GM23248 (cell line): ENCODE data around the gene CRB1. TPM values are rescaled to one million over a fixed set of nuclear protein-coding genes. Genes with fewer than 3 reads are reported as not detected.

Source experiments
- DNase-seq: peaks from one replicate; pipeline ENCODE4 v3.0.0-alpha.2; 2015
- H2AFZ ChIP-seq: fragments of 200-600 bp; sonication (generic); 2 replicates; pipeline ENCODE4 v1.6.1; 2016; ENCODE audit warnings: antibody characterized with exemption
- H3F3A ChIP-seq: fragments of 200-600 bp; sonication (generic); 2 replicates; pipeline ENCODE4 v1.6.1; 2016; ENCODE audit warnings: mild to moderate bottlenecking, antibody characterized with exemption, mixed run types; ENCODE audit not compliant: insufficient read depth
- H3K27ac ChIP-seq: fragments of 200-600 bp; sonication (generic); 2 replicates; pipeline ENCODE4 v1.5.1; 2016; ENCODE audit warnings: mild to moderate bottlenecking
- H3K27me3 ChIP-seq: fragments of 200-600 bp; sonication (generic); replicated peaks from 2 replicates; pipeline ENCODE4 v1.6.1; 2016; ENCODE audit warnings: mild to moderate bottlenecking; ENCODE audit not compliant: insufficient read depth
- H3K36me3 ChIP-seq: fragments of 200-600 bp; sonication (generic); 2 replicates; pipeline ENCODE4 v1.6.1; 2016; ENCODE audit warnings: low read depth, mild to moderate bottlenecking
- H3K4me1 ChIP-seq: fragments of 200-600 bp; sonication (generic); 2 replicates; pipeline ENCODE4 v1.6.1; 2016; ENCODE audit warnings: mild to moderate bottlenecking; ENCODE audit not compliant: insufficient read depth
- H3K4me2 ChIP-seq: fragments of 200-600 bp; sonication (generic); one replicate; pipeline ENCODE4 v1.6.1; 2016; ENCODE audit warnings: mild to moderate bottlenecking; ENCODE audit not compliant: unreplicated experiment
- H3K4me3 ChIP-seq: fragments of 200-600 bp; sonication (generic); 2 replicates; pipeline ENCODE4 v1.5.1; 2016; ENCODE audit warnings: mild to moderate bottlenecking
- H3K79me2 ChIP-seq: fragments of 200-600 bp; sonication (generic); 2 replicates; pipeline ENCODE4 v1.6.1; 2016; ENCODE audit warnings: mild to moderate bottlenecking; ENCODE audit not compliant: insufficient read depth
- H3K9ac ChIP-seq: fragments of 200-600 bp; sonication (generic); 2 replicates; pipeline ENCODE4 v1.6.1; 2016; ENCODE audit warnings: mild to moderate bottlenecking
- H3K9me2 ChIP-seq: fragments of 200-600 bp; sonication (generic); 2 replicates; pipeline ENCODE4 v1.6.1; 2016; ENCODE audit warnings: mixed run types, mild to moderate bottlenecking, moderate library complexity; ENCODE audit not compliant: insufficient read depth
- H3K9me3 ChIP-seq: fragments of 200-600 bp; sonication (generic); one replicate; pipeline ENCODE4 v1.6.1; 2017; ENCODE audit warnings: low read depth
- H4K20me1 ChIP-seq: fragments of 200-600 bp; sonication (generic); 2 replicates; pipeline ENCODE4 v1.6.0; 2016; ENCODE audit not compliant: insufficient read depth
- EZH2 ChIP-seq: fragments of 200-600 bp; sonication (generic); IDR thresholded peaks from 2 replicates; pipeline ENCODE4 v1.6.1; 2018; ENCODE audit warnings: antibody characterized with exemption, mild to moderate bottlenecking; ENCODE audit not compliant: insufficient read depth, poor library complexity, severe bottlenecking
- EZH2phosphoT487 ChIP-seq: fragments of 200-600 bp; sonication (generic); IDR thresholded peaks from 2 replicates; pipeline ENCODE4 v1.6.1; 2018; ENCODE audit warnings: antibody characterized with exemption, moderate library complexity, mild to moderate bottlenecking, low read depth; ENCODE audit not compliant: insufficient read depth
- WGBS, 2 experiments: methylation state at CpG; one replicate each; pipeline ENCODE4 v1.1.6; 2015 to 2017; ENCODE audit warnings: low lambda C conversion rate in 2 of 2, low coverage in 1 of 2; ENCODE audit errors: missing lambda C conversion rate in 2 of 2; 5-methylcytosine and 5-hydroxymethylcytosine counted together
- in situ Hi-C: fragments of 300-500 bp; cut with MboI; formaldehyde crosslinking; loops from 2 replicates; pipeline ENCODE4 v1.15.0; 2020
- polyA plus RNA-seq: library from polyadenylated mRNA; unstranded; fragments of >200 nt; fragmentation: Nextera tagmentation; extraction: Ambion mirVana; gene quantifications from 2 replicates; pipeline ENCODE4 v1.2.1, GENCODE V29; 2016
- total RNA-seq: library from RNA; depleted of rRNA; stranded (reverse); fragments of >200 nt; shearing (Covaris generic); gene quantifications from 2 replicates; pipeline ENCODE4 v1.2.3, GENCODE V29; 2014

Gene CRB1
- total and polyA plus RNA-seq, 2 experiments from 2014 or later: 0.11 TPM; not detected in 1

DNA sequence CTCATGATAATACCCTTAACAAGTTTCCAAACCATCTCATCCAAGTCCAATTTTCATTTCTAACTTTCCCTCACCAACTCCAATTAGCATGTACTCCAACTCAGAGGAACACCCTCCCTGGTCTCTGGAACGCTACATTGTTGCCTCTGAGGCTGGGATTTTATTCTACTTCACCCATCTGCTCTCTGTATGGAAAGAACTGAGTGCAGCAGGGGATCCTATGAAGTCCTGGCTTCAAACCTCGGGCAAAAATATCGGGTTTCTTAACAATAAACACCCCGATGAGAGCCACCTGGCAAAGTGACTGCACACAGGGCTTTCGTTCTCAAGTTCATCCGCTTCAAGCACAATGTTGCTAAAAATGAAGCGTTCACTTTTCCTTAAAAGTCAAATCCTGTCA is 99.6 kb downstream of the CRB1 start:
- Histone ChIP-seq H3K9me3 (no peaks in the 10 kb centered on the region), H3K27ac (no peak overlapping the region), H2AFZ (no peak overlapping the region), H3K4me3 (no peak overlapping the region), H3K9me2 (no peaks in the 10 kb centered on the region), H3K4me1 (no peaks in the 10 kb centered on the region), H3F3A (no peaks in the 10 kb centered on the region), H3K36me3 (no peaks in the 10 kb centered on the region), H3K79me2 (no peaks in the 10 kb centered on the region), H3K9ac (no peak overlapping the region), H3K4me2 (no peak overlapping the region), H4K20me1 (no peaks in the 10 kb centered on the region), H3K27me3 (no peaks in the 10 kb centered on the region)
- in situ Hi-C loops: no loop called here
- whole genome bisulfite sequencing, 2 experiments: 81 to 85% methylated on average over 7 of the region's 7 CpGs
- TF ChIP-seq EZH2 (no peak), EZH2phosphoT487 (no peak)
- DNase-seq: no peak

- WGBS, 2 experiments: 45 to 53% methylated on average over 1 of the region's 1 CpG
- Histone ChIP-seq H3K27me3 (no peaks in the 10 kb centered on the region), H3K9ac (no peak overlapping the region), H3F3A (no peaks in the 10 kb centered on the region), H3K27ac (no peak overlapping the region), H3K4me2 (no peak overlapping the region), H3K36me3 (no peaks in the 10 kb centered on the region), H3K9me3 (no peaks in the 10 kb centered on the region), H3K4me1 (no peaks in the 10 kb centered on the region), H4K20me1 (no peaks in the 10 kb centered on the region), H2AFZ (no peak overlapping the region), H3K9me2 (no peaks in the 10 kb centered on the region), H3K79me2 (no peaks in the 10 kb centered on the region), H3K4me3 (no peak overlapping the region)
- TF ChIP-seq EZH2phosphoT487 (no peak), EZH2 (no peak)
- no peak for DNase-seq
- in situ Hi-C loops: no loop called here
Observed at GRCh38 chr1:197374428-197374827, 106.4 kb downstream of the CRB1 start.

- no peaks in the 10 kb centered on the region for H3K9me3 ChIP-seq
- no peak overlapping the region for H3K4me2 ChIP-seq
- H4K20me1 ChIP-seq: no peaks in the 10 kb centered on the region
- 5 to 7% methylated on average over 6 of the region's 6 CpGs for whole genome bisulfite sequencing, 2 experiments
- TF ChIP-seq EZH2phosphoT487: no peak
- TF ChIP-seq EZH2: no peak
- no peaks in the 10 kb centered on the region for H3K4me1 ChIP-seq
- no peak for DNase-seq
- H3K9ac ChIP-seq: no peak overlapping the region
- in situ Hi-C loops: no loop called here
- no peak overlapping the region for H2AFZ ChIP-seq
- no peak overlapping the region for H3K4me3 ChIP-seq
- no peaks in the 10 kb centered on the region for H3K27me3 ChIP-seq
- no peaks in the 10 kb centered on the region for H3K79me2 ChIP-seq
- no peaks in the 10 kb centered on the region for H3K9me2 ChIP-seq
- H3K27ac ChIP-seq: no peak overlapping the region
- no peaks in the 10 kb centered on the region for H3K36me3 ChIP-seq
- H3F3A ChIP-seq: no peaks in the 10 kb centered on the region
Observed at GRCh38 chr1:197384471-197384870, 116.4 kb downstream of the CRB1 start.

DNA sequence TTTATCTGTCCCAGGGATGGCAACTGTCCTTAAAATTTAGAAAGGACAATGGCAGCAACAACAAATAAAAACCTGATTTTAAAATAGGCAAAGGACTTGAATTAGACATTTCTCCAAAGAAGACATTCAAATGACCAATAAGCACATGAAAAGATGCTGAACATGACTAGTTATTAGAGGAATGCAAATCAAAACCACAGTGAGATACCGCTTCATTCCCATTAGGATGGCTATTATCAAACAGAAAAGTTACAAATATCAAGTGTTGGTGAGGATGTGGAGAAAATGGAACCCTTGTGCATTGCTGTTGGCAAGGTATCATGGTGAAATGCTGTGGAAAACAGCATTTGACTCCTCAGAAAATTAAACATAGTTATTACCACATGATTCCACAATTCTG is 120.7 kb downstream of the CRB1 start:
- H3K4me1 ChIP-seq: peaks cover 5% of the 10 kb centered on the region; the same call in 1 of the 2 replicates
- TF ChIP-seq EZH2 (no peak), EZH2phosphoT487 (no peak)
- H3K36me3 ChIP-seq: no peaks in the 10 kb centered on the region
- H3K79me2 ChIP-seq: no peaks in the 10 kb centered on the region
- no peak overlapping the region for H3K27ac ChIP-seq
- H3K27me3 ChIP-seq: no peaks in the 10 kb centered on the region
- H3K9me3 ChIP-seq: no peaks in the 10 kb centered on the region
- DNase-seq: no peak
- no peak overlapping the region for H3K4me3 ChIP-seq
- H3F3A ChIP-seq: no peaks in the 10 kb centered on the region
- H2AFZ ChIP-seq: no peak overlapping the region
- WGBS, 2 experiments: 88 to 95% methylated on average over 1 of the region's 1 CpG
- no peaks in the 10 kb centered on the region for H3K9me2 ChIP-seq
- H3K4me2 ChIP-seq: no peak overlapping the region
- H4K20me1 ChIP-seq: no peaks in the 10 kb centered on the region
- in situ Hi-C loops: no loop called here
- no peak overlapping the region for H3K9ac ChIP-seq

DNA sequence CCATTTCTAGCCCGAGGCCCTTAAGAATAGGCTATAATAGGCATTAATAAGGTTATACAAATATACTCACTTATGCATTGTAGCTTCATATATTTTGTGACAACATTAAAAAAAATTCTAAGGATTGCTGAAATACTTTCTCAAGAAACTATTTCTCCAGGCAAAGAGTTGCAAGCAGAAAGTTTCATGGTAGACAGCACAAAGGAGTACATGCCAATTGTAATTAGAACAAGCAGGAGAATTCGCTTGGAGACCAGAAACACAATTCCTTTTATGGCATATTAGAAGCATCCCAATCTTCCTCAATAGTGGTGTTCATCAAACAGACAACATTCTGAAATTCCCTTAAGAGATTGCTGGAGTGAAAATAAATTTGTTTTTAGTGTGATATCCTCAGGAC is 122.8 kb downstream of the CRB1 start:
- H3K27ac ChIP-seq: no peak overlapping the region
- TF ChIP-seq EZH2phosphoT487 (no peak), EZH2 (no peak)
- H3K4me3 ChIP-seq: no peak overlapping the region
- H2AFZ ChIP-seq: no peak overlapping the region
- H3K4me2 ChIP-seq: no peak overlapping the region
- in situ Hi-C loops: no loop called here
- DNase-seq: no peak
- H3F3A ChIP-seq: no peaks in the 10 kb centered on the region
- H3K4me1 ChIP-seq: peaks cover 5% of the 10 kb centered on the region; the same call in 1 of the 2 replicates
- no peak overlapping the region for H3K9ac ChIP-seq
- WGBS, 2 experiments: 28 to 30% methylated on average over 2 of the region's 2 CpGs
- H3K9me2 ChIP-seq: no peaks in the 10 kb centered on the region
- no peaks in the 10 kb centered on the region for H3K79me2 ChIP-seq
- no peaks in the 10 kb centered on the region for H3K27me3 ChIP-seq
- H3K9me3 ChIP-seq: no peaks in the 10 kb centered on the region
- no peaks in the 10 kb centered on the region for H3K36me3 ChIP-seq
- H4K20me1 ChIP-seq: no peaks in the 10 kb centered on the region
